Motor neuron (in vitro differentiated cells): ENCODE results near the gene PREX1. TPM values are rescaled to one million over a fixed set of nuclear protein-coding genes. Genes with fewer than 3 reads are reported as not detected.

Experiments used
- ATAC-seq, 8 experiments: fragments of 200-7000 bp; cut with Tn5 transposase; replicated peaks in 6 of 8; 2 replicates each; pipeline ENCODE4 v1.8.0; 2021; ENCODE audit warnings: mild to moderate bottlenecking in 8 of 8, moderate library complexity in 8 of 8
- H3K27ac ChIP-seq, 2 donors: fragments of 250-450 bp; sonication (Bioruptor Pico); 2 replicates each; pipeline ENCODE4 v1.9.0; 2021; ENCODE audit warnings: antibody characterized with exemption in 2 of 2, mild to moderate bottlenecking in 2 of 2, moderate library complexity in 1 of 2
- H3K4me1 ChIP-seq, 2 donors: fragments of 250-450 bp; sonication (Bioruptor Pico); replicated peaks in 1 of 2; 2 replicates each; pipeline ENCODE4 v1.6.1; 2021; ENCODE audit warnings: antibody characterized with exemption in 2 of 2, mild to moderate bottlenecking in 2 of 2, moderate library complexity in 1 of 2
- H3K4me3 ChIP-seq, 5 donors: fragments of 250-450 bp; sonication (Bioruptor Pico); 2 replicates each; pipeline ENCODE4 v1.9.0; 2021; ENCODE audit warnings: antibody characterized with exemption in 5 of 5, mild to moderate bottlenecking in 5 of 5, moderate library complexity in 4 of 5
- WGBS, 10 experiments: fragments of 450-650 bp; shearing (Covaris generic); methylation state at CpG; one replicate each; pipeline ENCODE4 v1.0.0; 2022; 5-methylcytosine and 5-hydroxymethylcytosine counted together
- in situ Hi-C, 9 experiments: fragments of 400-800 bp; cut with MboI; loops; one replicate each; pipeline ENCODE4 v1.15.0; 2021; ENCODE audit warnings: low sequenced_read_pairs in 9 of 9, low pct_unique_long_range_greater_than_20kb in 2 of 9; ENCODE audit not compliant: unreplicated experiment in 9 of 9
- total RNA-seq, 8 experiments: library from RNA; unstranded; fragments of 300-600 nt; gene quantifications; 2 replicates each; pipeline versions ENCODE4 v1.2.3 to v1.2.4, GENCODE V29; 2022

The PREX1 gene
- total RNA-seq, 8 experiments from 2014 or later, result 10.1 to 54.9 (median 27.0) TPM

DNA sequence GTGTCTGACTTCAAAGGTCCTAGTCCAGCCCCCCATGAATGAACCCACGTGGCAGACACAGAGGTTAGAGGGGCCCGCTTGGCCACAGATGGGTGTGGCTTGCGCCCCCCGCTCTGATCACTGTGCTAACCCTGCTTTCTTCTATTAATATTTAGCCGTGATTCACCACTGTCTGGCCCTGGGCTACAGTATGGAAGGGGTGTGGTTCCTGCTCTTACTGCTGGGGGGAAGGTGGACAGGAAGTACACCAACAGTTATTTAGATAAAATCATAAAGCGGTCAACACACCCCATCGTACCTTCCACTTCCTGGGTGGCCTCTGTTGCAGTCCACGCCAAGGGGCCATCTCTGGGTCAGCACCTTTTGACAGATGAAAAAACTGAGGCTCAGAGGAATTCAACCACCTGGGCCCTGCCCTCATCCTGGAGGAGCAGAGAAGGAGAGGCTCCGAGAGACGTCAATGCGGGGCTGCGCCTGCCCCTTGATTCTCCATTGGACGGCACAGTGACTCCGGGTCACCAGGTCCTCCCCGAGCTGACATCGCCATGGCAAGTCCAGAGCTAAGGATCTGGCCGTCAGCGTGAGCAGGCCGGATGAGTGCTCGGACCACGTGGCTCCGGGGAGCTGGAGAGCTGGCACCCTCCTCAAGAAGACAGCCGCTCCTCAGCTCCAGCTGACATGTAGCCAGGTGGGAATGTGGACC lies 206.3 kb downstream of the PREX1 start:
- 10 to 100% (median 60%) methylated on average over 1 to 16 of the region's 23 CpGs; no CpG with 5 or more reads in 3 of the 10 experiments for WGBS, 10 experiments
- H3K27ac ChIP-seq, result no peak overlapping the region
- in situ Hi-C loops, result loop anchor here in 8 of 9 experiments (5.0 to 25.0 kb wide), 9 partner anchors 309 to 959 kb away; partner anchors contain the start of gene SULF2 (in 6 of the 8)
- H3K4me3 ChIP-seq, result no peak overlapping the region
- ATAC-seq, result peak in 3 of 8 experiments; percentile 59 to 71 (median 67)
- H3K4me1 ChIP-seq, result peaks cover 4 to 9% of the 10 kb centered on the region in 2 donors

GRCh38 chr20:48620507-48621375 lies 207.1 kb downstream of the PREX1 start:
- in situ Hi-C loops, result loop anchor here in 8 of 9 experiments (5.0 to 25.0 kb wide), 9 partner anchors 308 to 958 kb away; partner anchors contain the start of gene SULF2 (in 6 of the 8)
- ATAC-seq, result peak; percentile 80 to 96 (median 94)
- no peak overlapping the region for H3K27ac ChIP-seq
- peaks cover 4 to 9% of the 10 kb centered on the region in 2 donors for H3K4me1 ChIP-seq
- WGBS, 10 experiments, result 0 to 13% (median 2%) methylated on average over 3 to 21 of the region's 26 CpGs
- peak overlapping the region in 3 of 5 donors; percentile 1 to 8 (median 8) for H3K4me3 ChIP-seq

DNA sequence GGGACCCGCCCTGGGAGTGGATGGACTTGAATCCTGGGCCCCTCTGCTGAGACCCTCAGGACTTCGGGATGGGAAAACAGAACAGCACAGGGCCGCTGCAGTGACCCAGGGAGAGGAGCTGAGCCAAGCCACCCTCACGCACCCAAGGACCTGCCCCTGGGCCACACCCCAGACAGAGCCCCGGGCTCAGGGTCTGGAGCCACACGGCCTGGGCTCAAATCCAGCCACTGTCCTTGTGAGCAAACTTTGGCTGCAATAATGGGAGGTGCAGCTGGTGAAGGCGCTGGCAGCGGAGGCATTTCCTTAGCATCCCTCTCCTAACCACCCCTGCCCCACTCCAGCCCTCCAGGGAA lies 207.7 kb downstream of the PREX1 start:
- no peak overlapping the region for H3K27ac ChIP-seq
- no peak overlapping the region for H3K4me3 ChIP-seq
- 0% methylated on average over 1 of the region's 8 CpGs; no CpG with 5 or more reads in 9 of the 10 experiments for WGBS, 10 experiments
- in situ Hi-C loops, result loop anchor here in 8 of 9 experiments (5.0 to 25.0 kb wide), 9 partner anchors 308 to 958 kb away; partner anchors contain the start of gene SULF2 (in 6 of the 8)
- ATAC-seq, result peak in 7 of 8 experiments; percentile 23 to 35 (median 30)
- peaks cover 4 to 9% of the 10 kb centered on the region in 2 donors for H3K4me1 ChIP-seq

GRCh38 chr20:48619126-48620101 lies 208.4 kb downstream of the PREX1 start:
- WGBS, 10 experiments, result 83 to 100% (median 99%) methylated on average over 1 to 7 of the region's 17 CpGs; no CpG with 5 or more reads in 4 of the 10 experiments
- in situ Hi-C loops, result loop anchor here (5.0 to 25.0 kb wide), 11 partner anchors 307 to 957 kb away; partner anchors contain the start of gene SULF2 (in 7 of the 9)
- Histone ChIP-seq H3K4me3 (no peak overlapping the region), H3K4me1 (peaks cover 4 to 9% of the 10 kb centered on the region in 2 donors), H3K27ac (no peak overlapping the region)
- peak in 4 of 8 experiments; percentile 0 to 6 (median 3) for ATAC-seq

GRCh38 chr20:48618631-48619030 lies 209.2 kb downstream of the PREX1 start:
- WGBS, 10 experiments, result 81 to 100% (median 94%) methylated on average over 1 to 9 of the region's 12 CpGs; no CpG with 5 or more reads in 4 of the 10 experiments

GRCh38 chr20:48618052-48618451 lies 209.7 kb downstream of the PREX1 start:
- H3K4me3 ChIP-seq, result no peak overlapping the region
- H3K4me1 ChIP-seq, result peaks cover 4 to 9% of the 10 kb centered on the region in 2 donors
- no peak overlapping the region for H3K27ac ChIP-seq
- ATAC-seq, result no peak
- 19 to 95% (median 70%) methylated on average over 1 to 4 of the region's 13 CpGs; no CpG with 5 or more reads in 6 of the 10 experiments for WGBS, 10 experiments
- in situ Hi-C loops, result loop anchor here (10.0 to 25.0 kb wide), 10 partner anchors 306 to 956 kb away; partner anchors contain the start of gene SULF2 (in 7 of the 9)

More at GRCh38 chr20:48618631-48619030, 209.2 kb downstream of the PREX1 start:
- in situ Hi-C loops, result loop anchor here (10.0 to 25.0 kb wide), 10 partner anchors 306 to 956 kb away; partner anchors contain the start of gene SULF2 (in 7 of the 9)
- ATAC-seq, result no peak
- H3K4me1 ChIP-seq, result peaks cover 4 to 9% of the 10 kb centered on the region in 2 donors
- no peak overlapping the region for H3K27ac ChIP-seq
- no peak overlapping the region for H3K4me3 ChIP-seq

DNA sequence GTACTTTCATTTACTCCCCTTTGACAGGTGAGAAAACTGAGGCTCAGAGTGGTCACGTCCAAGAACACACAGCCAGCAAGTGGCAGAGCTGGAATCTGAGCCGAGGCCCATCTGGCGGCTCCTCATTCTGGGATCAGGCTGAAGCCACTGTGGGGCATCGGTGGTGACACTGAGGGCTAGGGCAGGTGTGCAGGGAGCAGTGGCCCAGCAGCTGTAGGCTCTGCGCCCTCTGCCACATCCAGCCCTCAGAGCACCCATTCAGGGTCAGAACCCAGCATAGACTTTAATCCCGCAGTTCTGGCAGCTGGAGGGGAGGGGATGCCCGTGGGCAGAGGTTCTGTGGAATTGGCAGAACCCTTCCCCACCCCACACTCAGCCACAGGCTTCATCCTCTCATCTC lies 210.3 kb downstream of the PREX1 start:
- in situ Hi-C loops, result loop anchor here (10.0 to 25.0 kb wide), 10 partner anchors 305 to 955 kb away; partner anchors contain the start of gene SULF2 (in 7 of the 9)

GRCh38 chr20:48616481-48616880 lies 211.3 kb downstream of the PREX1 start:
- in situ Hi-C loops, result loop anchor here (10.0 to 25.0 kb wide), 10 partner anchors 304 to 954 kb away; partner anchors contain the start of gene SULF2 (in 7 of the 9)
- WGBS, 10 experiments, result 60 to 100% (median 100%) methylated on average over 1 to 2 of the region's 7 CpGs; no CpG with 5 or more reads in 5 of the 10 experiments
- Histone ChIP-seq H3K4me3 (no peak overlapping the region), H3K4me1 (peaks cover 4 to 9% of the 10 kb centered on the region in 2 donors), H3K27ac (no peak overlapping the region)
- no peak for ATAC-seq

More for the DNA sequence above, 210.3 kb downstream of the PREX1 start:
- Histone ChIP-seq H3K4me1 (peaks cover 4 to 9% of the 10 kb centered on the region in 2 donors), H3K4me3 (no peak overlapping the region), H3K27ac (no peak overlapping the region)
- no peak for ATAC-seq
- 20 to 100% (median 83%) methylated on average over 1 to 6 of the region's 7 CpGs; no CpG with 5 or more reads in 6 of the 10 experiments for WGBS, 10 experiments

- in situ Hi-C loops, result loop anchor here (10.0 to 25.0 kb wide), 10 partner anchors 304 to 954 kb away; partner anchors contain the start of gene SULF2 (in 7 of the 9)
- Histone ChIP-seq H3K4me3 (no peak overlapping the region), H3K27ac (no peak overlapping the region), H3K4me1 (peaks cover 4 to 9% of the 10 kb centered on the region in 2 donors)
- WGBS, 10 experiments, result 40 to 100% (median 93%) methylated on average over 1 to 3 of the region's 3 CpGs; no CpG with 5 or more reads in 5 of the 10 experiments
- no peak for ATAC-seq
These were observed 211.9 kb downstream of the PREX1 start for GRCh38 chr20:48615871-48616270.

DNA sequence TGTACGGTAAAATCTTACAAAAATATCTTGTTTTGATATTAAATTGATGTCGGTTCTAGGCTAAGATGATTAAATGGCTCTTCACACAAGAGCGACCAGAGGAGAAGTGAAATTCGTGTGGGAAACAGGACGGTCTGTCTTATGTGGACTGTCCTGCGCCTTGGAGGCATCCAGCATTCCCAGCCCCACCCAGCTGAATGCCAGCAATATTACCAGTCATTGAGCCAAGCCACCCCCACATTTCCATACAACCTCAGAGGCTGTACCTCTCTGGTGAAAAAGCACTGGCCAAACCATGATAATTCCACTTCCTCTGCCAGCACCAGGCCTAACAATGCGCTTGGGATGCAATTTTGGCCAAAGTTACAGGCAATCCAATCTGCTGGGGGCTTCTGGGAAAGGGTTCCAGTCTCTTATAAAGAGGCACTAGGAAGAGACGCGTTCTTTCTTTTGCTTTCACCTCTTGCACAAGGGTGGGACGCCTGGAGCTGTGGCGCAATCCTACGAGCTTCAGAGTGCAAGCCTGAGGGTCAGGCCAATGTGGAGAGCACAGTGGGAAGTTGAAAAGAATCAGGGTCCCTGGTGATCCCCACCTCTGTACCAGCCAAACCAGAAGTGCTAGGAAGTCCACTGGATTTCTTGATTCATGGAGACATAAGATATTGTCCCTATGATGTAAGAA lies 213.1 kb downstream of the PREX1 start:
- in situ Hi-C loops, result loop anchor here (10.0 to 25.0 kb wide), 10 partner anchors 302 to 952 kb away; partner anchors contain the start of gene SULF2 (in 7 of the 9)
- WGBS, 10 experiments, result 69 to 100% (median 92%) methylated on average over 1 to 6 of the region's 12 CpGs; no CpG with 5 or more reads in 2 of the 10 experiments
- Histone ChIP-seq H3K27ac (no peak overlapping the region), H3K4me3 (no peak overlapping the region), H3K4me1 (peaks cover under 1 to 2% of the 10 kb centered on the region in 2 donors)
- peak in 3 of 8 experiments; percentile 64 to 90 (median 72) for ATAC-seq

DNA sequence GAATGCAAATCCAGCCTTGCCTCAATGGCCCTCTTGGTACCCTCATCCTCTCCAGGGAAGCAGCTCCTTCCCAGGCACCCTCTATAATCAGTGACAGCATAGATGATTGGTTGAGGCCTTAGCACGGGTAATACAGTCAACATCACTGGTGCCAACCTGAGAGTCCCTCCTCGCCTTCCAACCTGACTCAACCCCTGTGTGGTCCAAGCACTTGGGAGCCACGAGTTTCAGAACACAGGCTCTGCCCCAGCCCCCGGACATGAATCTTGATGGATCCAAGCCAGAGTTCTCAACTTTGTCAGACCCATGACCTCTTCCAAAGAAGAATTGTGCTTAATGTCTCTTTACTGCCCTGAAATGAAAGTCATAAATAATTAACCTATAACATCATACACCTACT lies 213.9 kb downstream of the PREX1 start:
- 7 to 92% (median 88%) methylated on average over 1 to 2 of the region's 4 CpGs; no CpG with 5 or more reads in 5 of the 10 experiments for WGBS, 10 experiments
- no peak for ATAC-seq
- in situ Hi-C loops, result loop anchor here (10.0 to 25.0 kb wide), 10 partner anchors 302 to 952 kb away; partner anchors contain the start of gene SULF2 (in 7 of the 9)
- no peak overlapping the region for H3K4me3 ChIP-seq
- no peak overlapping the region for H3K27ac ChIP-seq
- peaks cover 8% of the 10 kb centered on the region in 2 donors for H3K4me1 ChIP-seq
